Lower leg skin (tissue), 4 donors: ENCODE data around the gene ARAP1. TPM values are rescaled to one million over a fixed set of nuclear protein-coding genes. Genes with fewer than 3 reads are reported as not detected.
A peak's percentile ranks its signal among the peaks of the same experiment; 100 is the strongest.

Experiments
- DNase-seq, 2 donors: peaks; one replicate each; pipeline ENCODE4 v3.0.0-alpha.2; 2019; ENCODE audit warnings: low spot score in 2 of 2
- H3K4me3 ChIP-seq: fragments of 200-600 bp; sonication (generic); 2 replicates; pipeline ENCODE4 v1.5.1; 2017; ENCODE audit warnings: mild to moderate bottlenecking, low read depth; ENCODE audit not compliant: poor library complexity, severe bottlenecking
- CTCF ChIP-seq, 3 donors: fragments of 450-650 bp; IDR thresholded peaks; one replicate each; pipeline ENCODE4 v1.5.1; 2016; ENCODE audit warnings: antibody characterized with exemption in 3 of 3, mild to moderate bottlenecking in 3 of 3, moderate library complexity in 2 of 3
- POLR2A ChIP-seq, 2 donors: fragments of 450-650 bp; IDR thresholded peaks; one replicate each; pipeline ENCODE4 v1.6.1; 2016 to 2017; ENCODE audit warnings: antibody characterized with exemption in 2 of 2, mild to moderate bottlenecking in 1 of 2, moderate library complexity in 1 of 2
- WGBS, 2 donors: methylation state at CpG; one replicate each; pipeline ENCODE4 v1.1.5; 2018; 5-methylcytosine and 5-hydroxymethylcytosine counted together
- intact Hi-C: fragments of 100-400 bp; cut with DNase I; formaldehyde crosslinking; loops from one replicate; pipeline ENCODE4 v1.15.0; 2023; ENCODE audit warnings: low total_unique reads
- total RNA-seq, 4 donors: library from RNA; depleted of rRNA; stranded (reverse); fragments of >200 nt; gene quantifications; one replicate each; pipeline ENCODE4 v1.1.0, GENCODE V29; 2016

ARAP1 gene
- total RNA-seq, 4 donors from 2014 or later: 60.6 to 89.6 (median 80.6) TPM

GRCh38 chr11:72760539-72761405, 8.6 kb upstream of the ARAP1 start:
- no peak for DNase-seq
- no peak overlapping the region for H3K4me3 ChIP-seq
- WGBS, 2 donors: 78 to 79% methylated on average over 8 of the region's 8 CpGs
- intact Hi-C loops: no loop called here
- TF ChIP-seq CTCF (IDR thresholded peaks at IDR 0.05) (no peak), POLR2A (IDR thresholded peaks at IDR 0.05) (no peak)

- intact Hi-C loops: no loop called here
- no peak for DNase-seq
- 80 to 83% methylated on average over 8 of the region's 8 CpGs for WGBS, 2 donors
- TF ChIP-seq POLR2A (IDR thresholded peaks at IDR 0.05) (no peak), CTCF (IDR thresholded peaks at IDR 0.05) (no peak)
- no peak overlapping the region for H3K4me3 ChIP-seq
These were observed 7.3 kb upstream of the ARAP1 start for GRCh38 chr11:72759468-72759985.

GRCh38 chr11:72758690-72759389, 6.6 kb upstream of the ARAP1 start:
- intact Hi-C loops: no loop called here
- WGBS, 2 donors: 73 to 75% methylated on average over 17 of the region's 17 CpGs
- peak in 1 of 2 donors; percentile 50 for DNase-seq
- TF ChIP-seq CTCF (IDR thresholded peaks at IDR 0.05): no peak
- no peak for TF ChIP-seq POLR2A (IDR thresholded peaks at IDR 0.05)
- no peak overlapping the region for H3K4me3 ChIP-seq

GRCh38 chr11:72758304-72758689, 6.1 kb upstream of the ARAP1 start:
- 85 to 92% methylated on average over 5 to 7 of the region's 7 CpGs for WGBS, 2 donors
- TF ChIP-seq CTCF (IDR thresholded peaks at IDR 0.05): no peak
- TF ChIP-seq POLR2A (IDR thresholded peaks at IDR 0.05): no peak
- H3K4me3 ChIP-seq: no peak overlapping the region
- intact Hi-C loops: no loop called here
- no peak for DNase-seq

GRCh38 chr11:72755713-72756285, 3.6 kb upstream of the ARAP1 start:
- TF ChIP-seq POLR2A (IDR thresholded peaks at IDR 0.05) (no peak), CTCF (IDR thresholded peaks at IDR 0.05) (no peak)
- no peak overlapping the region for H3K4me3 ChIP-seq
- intact Hi-C loops: no loop called here
- 80 to 84% methylated on average over 4 of the region's 4 CpGs for WGBS, 2 donors
- DNase-seq: no peak
